PC-3 (cell line): Measurements from ENCODE around the gene CSF1R. TPM values are rescaled to one million over a fixed set of nuclear protein-coding genes. Genes with fewer than 3 reads are reported as not detected.

Source experiments
- ATAC-seq: fragments of 200-7000 bp; cut with Tn5 transposase; 2 replicates; pipeline ENCODE4 v1.9.1; 2020; ENCODE audit warnings: mild to moderate bottlenecking, moderate library complexity
- BruUV-seq: library from RNA; stranded (reverse); fragments of 400-500 nt; replicated peaks from 2 replicates; lab custom pipeline; 2021; lab: Mats Ljungman, UMichigan
- CTCF ChIA-PET: fragments of 300-600 bp; sonication (Branson Sonifier 250); formaldehyde crosslinking; loops from one replicate; lab custom pipeline; 2022; ENCODE audit warnings: antibody characterized with exemption; lab: Charles Lee
- POLR2A ChIA-PET: fragments of 300-600 bp; sonication (Branson Sonifier 250); formaldehyde crosslinking; loops from one replicate; lab custom pipeline; 2022; ENCODE audit warnings: antibody characterized with exemption; ENCODE audit not compliant: unreplicated experiment; lab: Charles Lee
- DNase-seq: peaks from one replicate; pipeline ENCODE4 v3.0.0-alpha.2; 2015
- H2AFZ ChIP-seq: fragments of 300-600 bp; sonication (generic); 2 replicates; pipeline ENCODE4 v1.6.0; 2016; ENCODE audit warnings: antibody characterized with exemption, low read length
- H3F3A ChIP-seq: fragments of 300-600 bp; sonication (generic); one replicate; pipeline ENCODE4 v1.6.0; 2017; ENCODE audit warnings: antibody characterized with exemption, low read length, control low read depth, mild to moderate bottlenecking; ENCODE audit not compliant: unreplicated experiment
- H3K27ac ChIP-seq: fragments of 300-600 bp; sonication (generic); 2 replicates; pipeline ENCODE4 v1.5.1; 2016; ENCODE audit warnings: mild to moderate bottlenecking, low read length
- H3K27me3 ChIP-seq: fragments of 300-600 bp; sonication (generic); 2 replicates; pipeline ENCODE4 v1.6.1; 2016; ENCODE audit warnings: low read length, mixed read lengths
- H3K36me3 ChIP-seq: fragments of 300-600 bp; sonication (generic); 2 replicates; pipeline ENCODE4 v1.6.1; 2016; ENCODE audit warnings: low read depth, mixed run types, low read length, mixed read lengths
- H3K4me1 ChIP-seq: fragments of 300-600 bp; sonication (generic); 2 replicates; pipeline ENCODE4 v1.5.1; 2016; ENCODE audit warnings: low read length; ENCODE audit not compliant: insufficient read depth
- H3K4me2 ChIP-seq: fragments of 300-600 bp; sonication (generic); 2 replicates; pipeline ENCODE4 v1.6.0; 2016; ENCODE audit warnings: low read length
- H3K4me3 ChIP-seq: fragments of 300-600 bp; sonication (generic); 2 replicates; pipeline ENCODE4 v1.5.1; 2016; ENCODE audit warnings: mild to moderate bottlenecking, low read length, mixed read lengths
- H3K79me2 ChIP-seq: fragments of 300-600 bp; sonication (generic); 2 replicates; pipeline ENCODE4 v1.6.1; 2017; ENCODE audit warnings: low read length, mixed read lengths
- H3K9ac ChIP-seq: fragments of 300-600 bp; sonication (generic); 2 replicates; pipeline ENCODE4 v1.6.0; 2016; ENCODE audit warnings: mild to moderate bottlenecking, low read length
- H3K9me2 ChIP-seq: fragments of 300-600 bp; sonication (generic); replicated peaks from 2 replicates; pipeline ENCODE4 v1.6.1; 2016; ENCODE audit warnings: mixed run types, low read length, mixed read lengths
- H3K9me3 ChIP-seq: fragments of 300-600 bp; sonication (generic); 2 replicates; pipeline ENCODE4 v1.6.1; 2016; ENCODE audit warnings: low read length, mixed read lengths
- H4K20me1 ChIP-seq: fragments of 300-600 bp; sonication (generic); 2 replicates; pipeline ENCODE4 v1.6.1; 2016; ENCODE audit warnings: low read length, mixed read lengths
- EZH2 ChIP-seq: fragments of 300-600 bp; sonication (generic); IDR thresholded peaks from one replicate; pipeline ENCODE4 v1.6.1; 2017; ENCODE audit warnings: antibody characterized with exemption, mild to moderate bottlenecking, low read length; ENCODE audit not compliant: unreplicated experiment
- EZH2phosphoT487 ChIP-seq: fragments of 300-600 bp; sonication (generic); IDR thresholded peaks from 2 replicates; pipeline ENCODE4 v1.6.1; 2018; ENCODE audit warnings: mild to moderate bottlenecking, antibody characterized with exemption, low read length, borderline replicate concordance
- intact Hi-C: fragments of 100-400 bp; cut with micrococcal nuclease; formaldehyde crosslinking; loops from 2 replicates; pipeline ENCODE4 v1.9.0; 2023
- total RNA-seq: library from RNA; depleted of rRNA; stranded (reverse); fragments of >200 nt; gene quantifications from 2 replicates; pipeline ENCODE4 v1.2.3, GENCODE V29; 2014
- TF ChIP-seq, protein P1 (sequence below): fragments of 300-600 bp; sonication (generic); conservative IDR thresholded peaks from 2 replicates; pipeline ENCODE4 v1.5.1; 2017; ENCODE audit warnings: antibody characterized with exemption, low read depth, mild to moderate bottlenecking, low read length

Gene CSF1R
- total RNA-seq, 1 experiment from 2014 or later, result not detected

DNA sequence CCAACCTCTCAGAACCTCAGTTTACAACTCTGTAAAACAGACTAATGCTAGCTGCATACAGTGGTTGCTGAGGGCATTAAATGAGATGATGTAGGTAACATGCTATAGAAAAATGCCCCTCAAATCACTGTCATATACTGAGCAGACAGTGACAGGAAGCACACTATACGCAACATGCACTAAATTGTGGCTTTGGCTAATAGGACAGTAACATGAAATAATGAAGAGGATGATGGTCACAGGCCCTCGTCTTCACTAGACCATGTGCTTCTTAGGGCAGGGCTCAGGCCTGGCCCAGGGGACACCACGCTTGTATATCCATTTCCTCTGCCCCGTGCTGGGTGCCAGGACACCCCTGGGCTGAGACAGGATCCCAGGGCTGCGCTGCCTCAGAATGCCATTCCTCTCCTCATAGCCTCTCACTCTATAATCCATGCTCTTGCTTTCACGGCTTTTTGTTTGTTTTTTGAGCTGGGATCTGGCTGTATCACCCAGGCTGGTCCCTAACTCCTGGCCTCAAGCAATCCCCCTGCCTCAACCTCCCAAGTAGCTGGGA is 18.9 kb downstream of the CSF1R start:
- no peaks in the 10 kb centered on the region for H3K36me3 ChIP-seq
- TF ChIP-seq EZH2, result no peak
- TF ChIP-seq EZH2phosphoT487, result no peak
- TF ChIP-seq, protein P1, sequence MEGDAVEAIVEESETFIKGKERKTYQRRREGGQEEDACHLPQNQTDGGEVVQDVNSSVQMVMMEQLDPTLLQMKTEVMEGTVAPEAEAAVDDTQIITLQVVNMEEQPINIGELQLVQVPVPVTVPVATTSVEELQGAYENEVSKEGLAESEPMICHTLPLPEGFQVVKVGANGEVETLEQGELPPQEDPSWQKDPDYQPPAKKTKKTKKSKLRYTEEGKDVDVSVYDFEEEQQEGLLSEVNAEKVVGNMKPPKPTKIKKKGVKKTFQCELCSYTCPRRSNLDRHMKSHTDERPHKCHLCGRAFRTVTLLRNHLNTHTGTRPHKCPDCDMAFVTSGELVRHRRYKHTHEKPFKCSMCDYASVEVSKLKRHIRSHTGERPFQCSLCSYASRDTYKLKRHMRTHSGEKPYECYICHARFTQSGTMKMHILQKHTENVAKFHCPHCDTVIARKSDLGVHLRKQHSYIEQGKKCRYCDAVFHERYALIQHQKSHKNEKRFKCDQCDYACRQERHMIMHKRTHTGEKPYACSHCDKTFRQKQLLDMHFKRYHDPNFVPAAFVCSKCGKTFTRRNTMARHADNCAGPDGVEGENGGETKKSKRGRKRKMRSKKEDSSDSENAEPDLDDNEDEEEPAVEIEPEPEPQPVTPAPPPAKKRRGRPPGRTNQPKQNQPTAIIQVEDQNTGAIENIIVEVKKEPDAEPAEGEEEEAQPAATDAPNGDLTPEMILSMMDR, result no peak
- H2AFZ ChIP-seq, result no peak overlapping the region
- no peak for DNase-seq
- no TSS peak for BruUV-seq
- no peaks in the 10 kb centered on the region for H3K27me3 ChIP-seq
- ATAC-seq, result no peak
- H4K20me1 ChIP-seq, result no peaks in the 10 kb centered on the region
- no peak overlapping the region for H3K4me3 ChIP-seq
- intact Hi-C loops, result no loop called here
- no peaks in the 10 kb centered on the region for H3K9me3 ChIP-seq
- H3F3A ChIP-seq, result no peaks in the 10 kb centered on the region
- CTCF ChIA-PET, result no interaction called here
- H3K79me2 ChIP-seq, result no peaks in the 10 kb centered on the region
- H3K9me2 ChIP-seq, result no peaks in the 10 kb centered on the region
- H3K9ac ChIP-seq, result no peak overlapping the region
- POLR2A ChIA-PET, result no interaction called here
- no peak overlapping the region for H3K27ac ChIP-seq
- peaks cover 14% of the 10 kb centered on the region for H3K4me1 ChIP-seq
- no peak overlapping the region for H3K4me2 ChIP-seq

GRCh38 chr5:150066901-150067396 is 19.4 kb downstream of the CSF1R start:
- intact Hi-C loops, result no loop called here
- no peaks in the 10 kb centered on the region for H3F3A ChIP-seq
- no peaks in the 10 kb centered on the region for H3K79me2 ChIP-seq
- ATAC-seq (peak; percentile 37), DNase-seq (peak; percentile 52)
- no peaks in the 10 kb centered on the region for H3K36me3 ChIP-seq
- no peak overlapping the region for H2AFZ ChIP-seq
- H3K4me1 ChIP-seq, result peaks cover 14% of the 10 kb centered on the region
- no peak for TF ChIP-seq EZH2phosphoT487
- TF ChIP-seq, protein P1, result no peak
- no peak for TF ChIP-seq EZH2
- ChIA-PET CTCF (interaction anchor here (0.6 kb wide), 1 partner anchor 276 kb away, joined by 3 read pairs; no protein-coding TSS in a partner anchor), POLR2A (no interaction called here)
- no peaks in the 10 kb centered on the region for H4K20me1 ChIP-seq
- no peak overlapping the region for H3K4me3 ChIP-seq
- no peaks in the 10 kb centered on the region for H3K9me3 ChIP-seq
- no peaks in the 10 kb centered on the region for H3K9me2 ChIP-seq
- no peak overlapping the region for H3K27ac ChIP-seq
- H3K9ac ChIP-seq, result no peak overlapping the region
- no peaks in the 10 kb centered on the region for H3K27me3 ChIP-seq
- BruUV-seq, result no TSS peak
- H3K4me2 ChIP-seq, result no peak overlapping the region

- no peak overlapping the region for H3K27ac ChIP-seq
- peaks cover 14% of the 10 kb centered on the region for H3K4me1 ChIP-seq
- no peaks in the 10 kb centered on the region for H3K9me3 ChIP-seq
- no peaks in the 10 kb centered on the region for H3F3A ChIP-seq
- no TSS peak for BruUV-seq
- H3K79me2 ChIP-seq, result no peaks in the 10 kb centered on the region
- DNase-seq (no peak), ATAC-seq (no peak)
- H3K9me2 ChIP-seq, result no peaks in the 10 kb centered on the region
- CTCF ChIA-PET, result interaction anchor here (0.6 kb wide), 1 partner anchor 276 kb away, joined by 3 read pairs; no protein-coding TSS in a partner anchor
- no peaks in the 10 kb centered on the region for H3K36me3 ChIP-seq
- H4K20me1 ChIP-seq, result no peaks in the 10 kb centered on the region
- TF ChIP-seq EZH2 (no peak), EZH2phosphoT487 (no peak)
- TF ChIP-seq, protein P1, result no peak
- H3K9ac ChIP-seq, result no peak overlapping the region
- H2AFZ ChIP-seq, result no peak overlapping the region
- no peaks in the 10 kb centered on the region for H3K27me3 ChIP-seq
- intact Hi-C loops, result no loop called here
- POLR2A ChIA-PET, result no interaction called here
- H3K4me3 ChIP-seq, result no peak overlapping the region
- no peak overlapping the region for H3K4me2 ChIP-seq
These were observed 19.9 kb downstream of the CSF1R start for GRCh38 chr5:150066436-150066835.
